Measurements from ENCODE around the gene COMMD9.

COMMD9 gene

DNA sequence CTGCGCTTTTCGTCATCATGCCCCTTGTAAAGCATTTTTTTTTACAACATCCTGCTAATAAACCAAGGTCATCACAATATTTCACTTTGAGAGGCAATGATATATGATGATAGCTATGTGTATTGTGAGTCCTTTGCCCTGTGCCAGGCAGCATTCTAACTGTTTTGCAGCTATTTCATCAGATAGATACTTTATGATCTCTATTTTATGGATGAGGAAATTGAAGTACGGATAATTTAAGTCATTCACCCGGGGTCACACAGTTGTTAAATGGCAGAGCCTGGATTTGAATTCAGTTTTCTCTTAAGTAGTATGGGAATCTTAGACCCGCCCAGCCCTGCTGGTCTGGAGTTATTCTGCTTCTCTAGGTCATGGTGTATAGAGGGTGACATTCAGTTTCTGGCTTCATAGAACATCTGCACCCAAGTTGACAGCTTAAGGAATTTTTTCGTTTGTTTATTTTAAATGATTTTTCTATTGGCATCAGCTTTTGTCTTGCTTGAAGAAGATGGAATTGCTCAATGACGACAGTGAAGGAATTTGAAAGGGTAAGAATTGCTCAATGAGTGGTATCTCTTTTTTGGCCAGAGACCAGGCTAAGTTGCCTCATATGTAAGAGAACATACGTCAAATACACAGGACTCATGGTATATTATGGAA, 7.8 kb upstream of the COMMD9 start:
- no peak for DNase-seq (ENCODE audit: low read depth in 2 of 2)

- DNase-seq (ENCODE audit: low read depth in 2 of 2), result no peak
Observed at GRCh38 chr11:36295926-36296325, 6.7 kb upstream of the COMMD9 start, which contains the start of gene PRR5L. TSS of gene PRR5L (plus strand) at chr11:36296288. CDS start at chr11:36401122, 104,834 bp downstream.

GRCh38 chr11:36292311-36292722, 3.1 kb upstream of the COMMD9 start:
- DNase-seq (ENCODE audit: low read depth in 2 of 2), result no peak

DNA sequence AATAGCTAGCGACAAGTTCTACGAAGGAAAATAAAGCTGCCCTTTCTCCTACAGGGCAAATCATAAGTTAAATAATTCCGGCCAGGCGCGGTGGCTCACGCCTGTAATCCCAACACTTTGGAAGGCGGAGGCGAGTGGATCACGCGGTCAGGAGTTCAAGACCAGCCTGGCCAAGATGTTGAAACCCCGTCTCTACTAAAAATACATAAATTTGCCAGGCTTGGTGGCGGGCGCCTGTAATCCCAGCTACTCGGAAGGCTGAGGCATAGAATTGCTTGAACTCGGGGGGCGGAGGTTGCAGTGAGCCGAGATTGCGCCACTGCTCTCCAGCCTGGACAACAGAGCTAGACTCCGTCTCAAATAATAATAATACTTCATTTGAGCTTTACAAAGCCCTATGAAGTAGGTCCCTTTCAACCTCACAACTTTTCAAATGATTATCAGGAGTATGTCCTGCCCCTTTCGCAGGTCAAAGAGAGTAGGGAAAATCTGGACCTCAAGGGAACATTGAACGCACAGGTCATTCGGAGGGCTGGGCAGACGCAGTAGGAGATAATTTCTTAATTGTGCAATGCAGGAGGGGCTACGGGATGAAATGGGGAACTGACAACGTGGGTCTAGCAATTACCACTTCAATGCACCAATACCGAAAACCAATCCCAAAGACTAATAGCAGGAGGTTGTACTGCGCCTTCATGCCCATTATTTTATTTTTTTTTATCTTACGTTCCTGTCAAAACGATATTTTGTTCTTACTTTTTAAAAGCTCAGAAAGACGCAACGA, 590 bp downstream of the COMMD9 start:
- no peak for DNase-seq (ENCODE audit: low read depth in 2 of 2)

- no peak for DNase-seq (ENCODE audit: low read depth in 2 of 2)
Observed at GRCh38 chr11:36282926-36283325, 6.3 kb downstream of the COMMD9 start.

DNA sequence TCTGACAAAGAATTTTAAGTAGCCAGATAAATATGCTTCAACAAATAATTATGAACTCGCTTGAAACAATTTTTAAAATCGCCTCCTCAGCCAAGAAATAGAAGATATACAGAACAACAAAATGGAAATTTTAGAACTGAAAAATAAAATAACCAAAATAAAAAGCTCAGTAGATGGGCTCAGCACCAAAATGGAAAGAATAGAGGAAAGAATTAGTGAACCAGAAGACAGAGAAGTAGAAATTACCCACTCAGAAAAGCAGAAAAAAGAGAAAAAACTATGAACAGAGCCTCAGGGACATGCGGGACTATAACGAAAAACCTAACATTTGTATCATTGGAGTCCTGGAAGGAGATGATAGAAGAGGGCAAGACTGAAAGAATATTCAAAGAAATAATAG, 7.4 kb downstream of the COMMD9 start:
- DNase-seq (ENCODE audit: low read depth in 2 of 2), result no peak

GRCh38 chr11:36280531-36280930, 8.7 kb downstream of the COMMD9 start:
- DNase-seq (ENCODE audit: low read depth in 2 of 2), result no peak

DNA sequence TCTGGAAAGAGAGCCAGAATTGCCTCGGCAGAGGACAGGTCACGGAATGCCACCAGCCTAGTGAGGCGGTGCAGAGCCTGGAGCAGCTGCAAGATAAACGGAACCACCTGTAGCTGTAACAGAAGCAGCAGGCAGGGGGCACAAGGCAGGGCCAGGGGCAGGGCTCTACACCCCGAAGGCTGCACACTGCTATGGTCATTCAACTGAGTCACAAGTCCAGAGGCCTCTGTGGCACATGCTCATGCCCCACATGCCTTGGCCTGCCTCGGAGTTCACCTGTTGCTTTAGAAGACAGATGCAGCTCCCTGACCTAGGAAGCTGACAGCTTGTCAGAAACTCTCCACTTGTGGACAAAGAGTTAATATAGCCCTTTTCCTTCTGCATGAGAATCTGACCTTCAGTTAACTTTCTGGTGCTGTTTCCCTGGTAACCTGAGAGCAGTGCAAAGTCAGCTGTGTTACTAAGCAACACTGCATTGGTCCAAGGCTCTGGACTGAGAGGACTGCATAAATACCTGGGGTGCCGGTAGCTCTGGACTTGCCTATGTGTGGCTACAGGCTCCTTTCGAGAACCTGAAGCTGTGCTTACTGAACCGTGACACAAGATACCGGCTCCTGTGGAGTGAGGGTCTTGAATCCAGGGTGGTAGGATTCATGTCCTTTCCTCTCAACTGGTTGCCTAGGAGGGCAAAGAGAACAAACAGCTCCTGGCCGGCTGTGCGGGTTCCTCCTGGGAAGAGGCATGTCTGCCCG, 10.5 kb downstream of the COMMD9 start:
- no peak for DNase-seq (ENCODE audit: low read depth in 2 of 2)

DNA sequence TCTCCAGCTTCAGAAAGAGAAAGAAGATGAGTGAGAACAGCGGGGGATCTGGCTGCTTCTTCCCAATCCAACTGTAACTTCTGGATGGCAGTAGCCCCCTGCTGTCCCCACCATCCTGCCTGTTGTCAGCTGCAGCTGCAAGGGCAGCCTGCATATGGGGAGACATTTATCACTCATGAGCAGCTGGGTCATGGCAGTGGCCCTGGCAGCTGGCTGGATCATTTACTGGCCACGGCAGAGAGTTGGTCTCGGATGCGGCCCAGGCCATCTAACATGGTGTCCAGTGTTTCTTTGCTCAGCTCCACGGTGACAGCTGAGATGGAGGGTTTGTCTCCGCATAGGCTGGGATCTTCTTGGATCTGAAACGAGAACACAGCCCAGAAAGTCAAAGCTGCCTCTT, 14.8 kb downstream of the COMMD9 start:
- DNase-seq (ENCODE audit: low read depth in 2 of 2), result no peak

DNA sequence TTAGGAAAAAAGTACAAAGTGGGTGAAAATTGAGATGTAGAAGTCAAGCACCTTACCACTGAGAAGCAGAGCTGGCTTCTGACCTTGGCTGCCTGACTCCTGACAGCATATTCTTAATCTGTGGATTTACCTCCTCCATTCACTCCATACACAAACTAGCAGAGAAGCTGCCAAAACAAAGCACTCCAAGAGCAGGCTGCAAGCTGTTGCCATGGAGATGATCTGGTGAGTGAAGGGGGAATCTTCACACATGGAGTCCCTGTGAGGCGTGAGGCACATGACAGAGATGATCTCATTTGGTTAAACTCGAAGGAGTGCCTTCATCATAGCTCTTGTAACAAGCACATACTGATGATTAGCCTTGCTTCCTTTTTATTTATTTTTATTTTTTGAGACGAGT, 16.1 kb downstream of the COMMD9 start:
- DNase-seq (ENCODE audit: low read depth in 2 of 2), result no peak

DNA sequence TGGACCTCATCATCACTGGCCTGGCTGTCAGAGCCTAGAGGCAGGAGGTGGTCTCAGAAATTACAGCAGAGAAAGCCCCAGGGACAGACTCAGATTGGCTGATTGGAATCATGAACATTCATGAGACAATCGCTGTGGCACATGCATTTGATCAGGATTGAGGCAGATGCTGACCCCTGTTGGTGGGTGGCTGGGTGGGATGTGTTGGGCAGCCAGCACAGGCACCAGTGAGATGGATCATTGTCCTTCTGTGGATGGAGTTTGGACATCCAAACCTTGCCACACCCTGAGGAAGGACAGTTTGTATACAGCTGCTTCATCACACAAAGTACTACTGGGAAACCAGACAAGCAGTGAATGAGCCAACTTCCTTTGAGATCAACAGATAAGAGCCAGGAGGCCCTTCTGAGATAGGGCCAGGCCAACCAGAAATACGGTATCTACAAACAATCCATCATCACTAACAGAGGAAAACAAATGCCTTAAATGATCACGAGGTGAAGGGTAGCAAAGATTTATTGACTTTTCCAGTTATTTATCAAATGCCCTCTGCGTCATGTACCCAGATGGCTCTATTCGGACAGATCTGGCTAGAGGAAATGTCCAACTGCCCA, 17.3 kb downstream of the COMMD9 start:
- no peak for DNase-seq (ENCODE audit: low read depth in 2 of 2)

DNA sequence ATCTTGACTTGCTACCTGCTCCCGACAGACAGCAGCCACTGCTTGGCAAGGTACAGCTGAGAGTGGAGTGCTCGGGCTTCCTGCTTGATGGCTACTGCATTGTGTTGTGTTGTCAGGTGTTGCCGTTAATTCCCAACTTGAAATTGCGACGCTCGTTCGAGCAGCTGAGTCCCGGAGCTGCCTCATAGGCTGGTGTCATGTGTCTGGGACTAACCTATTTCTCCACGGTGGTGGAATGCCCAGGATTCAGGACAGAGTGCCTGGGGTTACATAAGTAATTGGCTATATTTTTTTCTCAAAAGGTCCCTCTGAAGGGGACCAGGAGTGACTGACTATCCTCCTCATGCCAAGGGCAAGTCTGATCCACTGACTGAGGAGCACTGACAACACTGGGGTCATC, 18.5 kb downstream of the COMMD9 start:
- no peak for DNase-seq (ENCODE audit: low read depth in 2 of 2)

DNA sequence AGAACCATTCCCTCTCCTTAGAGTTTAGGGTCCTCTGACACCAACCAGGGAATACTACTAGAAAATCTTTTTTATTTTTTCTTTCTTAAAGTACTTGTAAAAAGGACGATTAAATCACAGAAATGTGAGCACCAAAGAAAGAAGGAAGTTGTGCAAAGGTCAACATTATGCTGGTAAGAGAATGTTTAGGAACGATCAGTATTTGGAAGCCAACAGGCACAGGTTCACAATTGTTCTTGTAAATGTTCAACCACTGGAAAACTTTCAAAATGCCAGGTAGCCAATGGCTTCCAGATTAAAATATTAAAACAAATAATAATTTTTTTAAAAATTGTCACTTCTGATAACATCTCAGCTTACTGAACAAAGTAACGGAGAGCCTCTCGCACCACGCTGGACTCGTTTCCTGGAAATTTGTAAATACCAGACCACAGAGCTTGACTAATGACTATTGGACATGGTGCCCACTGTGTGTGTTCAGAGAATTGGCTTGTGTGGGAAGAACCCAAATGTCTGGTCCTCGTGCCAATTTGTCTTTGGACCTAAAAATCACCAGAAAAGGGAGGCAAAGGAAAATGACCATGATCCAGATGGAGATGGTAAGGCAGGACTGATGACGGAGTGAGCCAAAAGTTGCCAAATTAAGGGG, 20.8 kb downstream of the COMMD9 start:
- no peak for DNase-seq (ENCODE audit: low read depth in 2 of 2)

GRCh38 chr11:36266767-36267166, 22.5 kb downstream of the COMMD9 start:
- no peak for DNase-seq (ENCODE audit: low read depth in 2 of 2)

GRCh38 chr11:36265793-36266628, 23.2 kb downstream of the COMMD9 start:
- DNase-seq (ENCODE audit: low read depth in 2 of 2), result peak; percentile 31 to 39

DNA sequence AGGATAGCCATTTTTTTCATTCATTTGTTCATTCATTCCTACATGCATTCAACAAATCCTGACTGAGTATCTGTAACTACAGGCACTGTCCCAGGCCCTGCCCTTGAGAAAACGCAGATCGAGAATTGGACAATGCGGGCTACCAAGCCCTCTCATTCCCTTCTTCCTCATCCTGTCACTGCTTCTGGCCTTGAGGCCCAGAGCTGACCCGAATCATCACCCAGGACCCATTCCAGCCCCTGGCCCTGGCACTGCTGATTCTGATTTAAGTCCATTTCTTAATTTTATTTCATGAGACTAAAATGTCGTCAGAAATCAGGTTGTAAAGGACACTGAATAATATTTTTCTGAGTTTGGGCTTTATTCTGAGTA, 24.3 kb downstream of the COMMD9 start:
- DNase-seq (ENCODE audit: low read depth in 2 of 2), result no peak

DNA sequence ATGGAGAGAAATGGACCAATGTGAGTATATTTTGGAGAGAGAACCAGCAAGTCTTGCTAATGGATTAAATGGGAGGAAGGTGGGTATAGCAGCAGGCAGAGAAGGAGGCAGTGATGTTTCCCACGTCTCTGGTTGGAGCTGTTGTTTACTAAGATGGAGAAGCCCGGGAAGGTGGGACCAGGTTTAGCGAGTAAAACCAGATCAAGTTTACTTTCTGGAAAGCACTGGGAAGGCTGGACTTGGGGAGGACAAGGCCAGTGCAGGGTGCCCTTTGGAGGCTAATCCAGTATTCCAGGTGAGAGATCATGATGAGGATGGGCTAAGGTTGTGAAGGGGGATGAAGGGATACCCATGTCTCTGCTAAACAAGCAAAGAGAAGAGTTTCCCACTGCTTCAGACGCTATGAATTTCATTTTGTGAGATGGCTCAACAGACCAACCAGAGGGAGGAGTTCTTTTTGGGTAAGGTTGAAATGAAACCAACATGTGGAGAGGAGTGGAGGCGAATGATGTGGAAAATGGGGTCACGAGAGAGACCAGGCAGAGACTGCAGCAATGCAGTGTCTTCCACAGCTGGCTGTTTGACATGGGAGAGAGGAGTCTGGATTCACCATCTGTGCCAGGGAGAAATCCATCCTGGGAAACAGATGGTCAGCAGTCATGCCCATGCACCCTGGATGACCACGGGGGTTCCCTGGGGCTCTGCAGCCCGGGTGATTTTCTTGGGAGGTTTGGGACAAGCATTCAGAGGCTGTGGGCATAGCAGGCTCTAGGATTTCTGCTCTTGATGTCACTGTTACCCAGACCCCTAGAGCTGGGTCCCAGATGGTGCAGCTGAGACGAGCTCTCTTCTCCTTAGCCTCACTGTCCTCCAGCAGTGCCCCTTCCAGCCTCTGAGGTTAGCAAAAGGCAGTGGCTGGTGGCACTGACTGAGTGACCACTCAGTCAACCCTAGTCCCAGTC, 24.9 kb downstream of the COMMD9 start:
- DNase-seq (ENCODE audit: low read depth in 2 of 2), result no peak

DNA sequence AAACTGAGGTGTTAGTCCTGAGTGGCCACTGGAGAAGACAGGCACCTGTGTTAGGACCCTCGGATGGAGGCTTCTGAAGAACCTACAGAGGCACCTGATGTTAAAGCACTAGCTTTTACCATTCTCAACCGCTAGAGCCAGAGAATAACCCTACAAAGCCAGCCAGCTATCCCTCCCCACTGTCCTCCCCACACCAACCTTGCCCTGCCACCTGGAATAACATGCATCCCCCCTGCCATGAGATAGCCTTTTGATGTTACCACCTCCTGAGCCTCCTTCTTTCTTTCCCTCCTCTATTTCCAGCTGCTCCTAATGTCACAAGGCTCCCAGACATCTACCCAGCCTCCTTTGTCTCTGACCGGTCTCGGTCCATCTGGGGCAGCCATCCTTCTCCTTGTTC, 28.1 kb downstream of the COMMD9 start:
- DNase-seq (ENCODE audit: low read depth in 2 of 2), result no peak

- DNase-seq (ENCODE audit: low read depth in 2 of 2), result peak in 1 of 2 donors; percentile 9
Observed at GRCh38 chr11:36258730-36259360, 30.4 kb downstream of the COMMD9 start.
